Measurements from ENCODE around the gene MFSD11.
A peak's percentile ranks its signal among the peaks of the same experiment; 100 is the strongest.
"Not testable (repeated sequence)": the region's sequence is repeated elsewhere in the genome, so short reads cannot be mapped to it uniquely, and the experiment has no call there.

MFSD11 gene

DNA sequence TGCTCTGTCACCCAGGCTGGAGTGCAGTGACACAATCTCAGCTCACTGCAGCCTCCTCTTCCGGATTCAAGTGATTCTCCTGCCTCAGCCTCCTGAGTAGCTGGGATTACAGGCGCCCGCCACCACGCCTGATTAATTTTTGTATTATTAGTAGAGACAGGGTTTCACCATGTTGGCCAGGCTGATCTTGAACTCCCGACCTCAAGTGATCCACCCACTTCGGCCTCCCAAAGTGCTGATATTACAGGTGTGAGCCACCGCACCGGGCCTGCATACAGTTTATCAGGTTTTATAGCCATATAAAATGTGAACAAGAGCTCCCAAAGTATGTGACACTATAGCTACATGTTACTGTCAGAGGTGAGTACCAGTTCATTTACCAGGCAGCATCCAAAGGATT is 14.9 kb upstream of the MFSD11 start:
- not testable (repeated sequence) for H3K4me3 ChIP-seq (ENCODE audit: low read length); DNase-seq (ENCODE audit: low read depth, low spot score)

- DNase-seq (ENCODE audit: low read depth, low spot score), result no peak
- no peak overlapping the region for H3K4me3 ChIP-seq (ENCODE audit: low read length)
Measured at GRCh38 chr17:76723812-76724211, 14.1 kb upstream of the MFSD11 start.

GRCh38 chr17:76725580-76726230 is 12.2 kb upstream of the MFSD11 start:
- H3K4me3 ChIP-seq (ENCODE audit: low read length), result peak overlapping the region; percentile 84
- DNase-seq (ENCODE audit: low read depth, low spot score), result no peak

DNA sequence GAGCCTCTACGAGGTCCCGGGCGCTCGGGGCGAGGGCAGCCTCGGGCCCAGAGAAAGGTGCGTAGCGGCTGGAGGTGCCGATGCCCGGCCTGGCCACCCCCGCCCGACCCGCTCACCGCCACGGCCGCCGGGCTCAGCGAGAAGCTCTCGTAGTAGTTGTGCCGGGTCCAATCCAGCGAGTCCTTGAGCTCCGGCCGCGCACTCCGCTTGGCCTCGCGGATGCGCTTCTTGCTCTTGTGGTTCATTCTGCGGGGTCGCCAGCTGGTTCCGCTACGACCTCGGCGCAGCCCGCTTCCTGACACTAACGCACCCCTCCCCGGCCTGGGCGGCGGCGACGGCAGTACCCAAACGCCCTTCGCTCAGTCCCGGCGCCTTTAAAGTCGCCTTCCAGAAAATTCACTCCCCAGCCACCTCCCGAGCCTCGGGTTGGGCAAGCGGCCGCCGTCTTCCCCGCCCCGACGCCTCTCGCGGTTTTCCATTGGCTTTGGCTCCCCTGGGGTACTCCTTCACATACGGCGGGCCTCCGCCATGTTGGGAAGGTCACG is 11.6 kb upstream of the MFSD11 start, which contains the start of gene JMJD6:
Gene JMJD6 (minus strand): TSS at position 376 of the 545 bp plus-strand sequence. CDS start 131 bp downstream, at position 245.
- peak within 1 kb of the TSS; percentile 84 for H3K4me3 ChIP-seq (ENCODE audit: low read length)
- DNase-seq (ENCODE audit: low read depth, low spot score), result peak; percentile 97

DNA sequence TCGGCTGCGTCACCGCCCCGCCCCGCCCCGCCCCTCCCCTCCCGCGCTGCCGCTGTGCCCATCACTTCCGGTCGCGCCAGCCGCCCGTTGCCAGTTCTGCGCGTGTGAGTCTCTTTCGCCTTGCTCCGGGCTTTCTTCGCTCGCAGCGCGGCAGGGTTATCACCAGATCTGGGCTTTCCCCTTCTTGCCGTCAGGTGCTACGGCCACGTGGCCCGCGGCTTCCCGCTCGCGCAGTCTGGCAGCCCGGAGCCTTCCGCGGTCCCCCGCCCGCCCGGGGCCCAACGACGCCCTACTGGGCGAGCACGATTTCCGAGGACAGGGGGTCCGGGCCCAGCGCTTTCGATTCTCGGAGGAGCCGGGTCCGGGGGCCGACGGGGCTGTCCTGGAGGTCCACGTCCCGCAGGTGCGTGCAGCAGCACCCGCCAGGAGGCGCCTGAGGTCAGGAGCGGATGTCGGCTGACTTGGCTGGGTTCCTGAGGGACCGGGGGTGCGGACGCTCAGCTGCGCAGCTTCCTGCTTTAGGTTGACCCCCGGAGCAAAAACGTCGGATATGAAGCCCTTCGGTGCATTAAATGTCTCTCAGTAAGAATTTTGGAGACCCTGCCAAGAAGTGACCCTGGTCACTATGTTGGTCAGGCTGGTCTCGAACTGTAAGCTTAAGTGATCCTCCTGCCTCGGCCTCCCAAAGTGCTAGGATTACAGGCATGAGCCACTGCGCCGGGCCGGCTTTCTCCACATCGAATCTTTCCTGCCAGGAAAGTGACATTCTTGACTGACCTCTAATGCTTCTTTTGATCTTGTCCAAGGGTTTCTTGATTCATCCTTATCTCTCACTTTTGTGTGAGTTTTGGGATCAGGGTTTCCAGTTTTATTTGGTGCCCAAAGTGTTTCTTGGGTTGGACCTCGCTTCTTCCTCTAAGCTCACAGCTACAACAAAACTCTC is 10.9 kb upstream of the MFSD11 start, which contains the start of gene METTL23:
Gene METTL23 (plus strand): TSS at position 64 of the 943 bp plus-strand sequence. CDS start 2,872 bp downstream, outside the sequence.
- peak within 1 kb of the TSS; percentile 84 for H3K4me3 ChIP-seq (ENCODE audit: low read length)
- DNase-seq (ENCODE audit: low read depth, low spot score), result no peak

DNA sequence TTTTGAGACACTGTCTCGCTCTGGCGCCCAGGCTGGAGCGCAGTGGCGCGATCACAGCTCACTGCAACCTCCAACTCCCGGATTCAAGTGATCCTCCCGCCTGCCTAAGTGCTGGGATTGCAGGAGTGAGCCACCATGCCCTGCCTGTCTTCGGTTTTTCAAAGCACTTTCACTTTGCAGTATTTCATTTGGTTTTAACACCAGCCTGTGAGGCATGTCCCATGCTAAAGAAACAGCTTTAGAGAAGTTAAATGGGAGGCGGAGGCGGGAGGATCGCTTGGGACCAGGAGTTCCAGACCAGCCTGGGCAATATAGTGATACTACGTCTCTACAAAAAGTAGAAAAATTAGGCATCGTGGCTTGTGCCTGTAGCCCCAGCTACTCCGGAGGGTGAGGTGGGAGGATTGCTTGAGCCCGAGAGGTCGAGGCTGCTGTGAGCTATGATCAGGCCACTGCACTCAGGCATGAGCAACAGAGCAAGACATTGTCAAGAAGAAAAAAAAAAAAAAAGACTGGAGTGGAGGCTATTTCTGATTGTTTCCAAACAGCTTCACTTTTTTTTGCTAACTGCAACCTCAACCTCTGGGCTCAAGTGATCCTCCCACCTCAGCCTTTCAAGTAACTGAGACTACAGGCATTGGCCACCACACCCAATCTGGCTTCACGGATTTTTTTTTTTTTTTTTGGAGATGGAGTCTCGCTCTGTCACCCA is 10.0 kb upstream of the MFSD11 start:
- DNase-seq (ENCODE audit: low read depth, low spot score), result no peak

DNA sequence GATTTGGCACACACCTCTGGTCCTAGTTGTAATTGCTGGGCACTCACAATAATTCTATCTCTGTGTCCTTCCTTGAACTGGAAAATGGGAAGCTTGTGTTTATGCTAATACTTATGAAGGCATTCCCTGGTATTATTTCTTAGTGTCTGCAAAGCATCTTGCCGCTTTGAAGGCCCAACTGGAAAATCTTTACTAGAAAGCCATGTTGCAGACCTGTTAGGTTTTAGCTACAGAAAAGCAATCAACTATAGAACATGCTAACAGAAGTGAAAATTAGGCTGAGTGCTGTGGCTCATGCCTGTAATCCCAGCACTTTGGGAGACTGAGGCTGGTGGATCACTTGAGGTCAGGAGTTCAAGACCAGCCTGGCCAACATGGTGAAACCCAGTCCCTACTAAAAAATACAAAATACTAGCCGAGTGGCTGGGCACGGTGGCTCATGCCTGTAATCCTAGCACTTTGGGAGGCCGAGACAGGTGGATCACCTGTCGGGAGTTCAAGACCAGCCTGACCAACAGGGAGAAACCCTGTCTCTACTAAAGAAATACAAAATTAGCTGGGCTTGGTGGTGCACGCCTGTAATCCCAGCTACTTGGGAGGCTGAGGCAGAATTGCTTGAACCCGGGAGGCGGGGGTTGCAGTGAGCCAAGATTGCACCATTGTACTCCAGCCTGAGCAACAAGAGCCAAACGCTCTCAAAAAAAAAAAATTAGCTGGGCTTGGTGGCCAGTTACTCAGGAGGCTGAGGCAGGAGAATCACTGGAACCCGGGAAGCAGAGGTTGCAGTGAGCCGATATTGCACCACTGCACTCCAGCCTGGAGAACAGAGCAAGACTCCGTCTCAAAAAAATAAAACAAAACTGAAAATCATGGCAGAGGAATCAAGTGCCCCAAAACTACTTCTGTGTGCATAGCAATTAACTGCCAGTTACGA is 5.9 kb upstream of the MFSD11 start:
- not testable (repeated sequence) for H3K4me3 ChIP-seq (ENCODE audit: low read length); DNase-seq (ENCODE audit: low read depth, low spot score)

More for the DNA sequence above, 10.0 kb upstream of the MFSD11 start:
- H3K4me3 ChIP-seq (ENCODE audit: low read length), result peak overlapping the region; percentile 84

DNA sequence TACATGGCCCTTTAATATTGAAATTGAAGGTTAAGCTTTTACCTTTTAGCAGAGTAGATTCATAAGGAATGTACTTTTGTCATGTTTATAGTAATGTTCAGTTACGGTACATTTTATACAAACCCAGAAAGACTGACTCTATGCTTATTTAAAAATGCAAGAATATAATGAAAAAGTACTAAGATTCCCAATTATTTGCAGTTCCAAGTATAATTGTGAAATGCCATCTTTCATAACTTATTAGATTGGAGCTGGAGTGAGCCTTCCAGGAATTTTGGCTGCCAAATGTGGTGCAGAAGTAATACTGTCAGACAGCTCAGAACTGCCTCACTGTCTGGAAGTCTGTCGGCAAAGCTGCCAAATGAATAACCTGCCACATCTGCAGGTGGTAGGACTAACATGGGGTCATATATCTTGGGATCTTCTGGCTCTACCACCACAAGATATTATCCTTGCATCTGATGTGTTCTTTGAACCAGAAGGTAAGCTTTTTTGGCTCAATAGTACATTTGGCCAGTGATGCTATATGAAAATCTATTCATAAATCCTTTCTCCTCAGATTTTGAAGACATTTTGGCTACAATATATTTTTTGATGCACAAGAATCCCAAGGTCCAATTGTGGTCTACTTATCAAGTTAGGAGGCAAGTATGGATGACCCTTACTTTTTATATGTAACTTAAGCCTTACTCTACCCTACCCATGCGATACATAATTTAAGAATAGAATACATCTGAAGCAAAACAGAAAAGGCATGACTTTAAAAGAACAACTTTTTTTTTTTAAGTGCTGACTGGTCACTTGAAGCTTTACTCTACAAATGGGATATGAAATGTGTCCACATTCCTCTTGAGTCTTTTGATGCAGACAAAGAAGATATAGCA is 4.9 kb upstream of the MFSD11 start:
- no peak for DNase-seq (ENCODE audit: low read depth, low spot score)
- no peak overlapping the region for H3K4me3 ChIP-seq (ENCODE audit: low read length)

DNA sequence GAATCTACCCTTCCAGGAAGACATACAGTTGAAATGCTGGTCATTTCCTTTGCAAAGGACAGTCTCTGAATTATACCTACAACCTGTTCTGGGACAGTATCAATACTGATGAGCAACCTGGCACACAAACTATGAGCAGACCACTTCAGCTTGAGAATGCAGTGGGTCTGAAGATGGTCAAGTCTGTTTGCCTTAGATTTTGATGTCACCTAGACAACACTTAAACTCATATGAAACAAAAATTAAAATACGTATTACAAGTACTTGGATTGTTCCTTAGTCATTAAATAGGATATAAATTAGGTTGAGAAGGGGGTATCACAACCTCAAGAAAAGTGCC is 4.3 kb upstream of the MFSD11 start:
- no peak overlapping the region for H3K4me3 ChIP-seq (ENCODE audit: low read length)
- no peak for DNase-seq (ENCODE audit: low read depth, low spot score)

DNA sequence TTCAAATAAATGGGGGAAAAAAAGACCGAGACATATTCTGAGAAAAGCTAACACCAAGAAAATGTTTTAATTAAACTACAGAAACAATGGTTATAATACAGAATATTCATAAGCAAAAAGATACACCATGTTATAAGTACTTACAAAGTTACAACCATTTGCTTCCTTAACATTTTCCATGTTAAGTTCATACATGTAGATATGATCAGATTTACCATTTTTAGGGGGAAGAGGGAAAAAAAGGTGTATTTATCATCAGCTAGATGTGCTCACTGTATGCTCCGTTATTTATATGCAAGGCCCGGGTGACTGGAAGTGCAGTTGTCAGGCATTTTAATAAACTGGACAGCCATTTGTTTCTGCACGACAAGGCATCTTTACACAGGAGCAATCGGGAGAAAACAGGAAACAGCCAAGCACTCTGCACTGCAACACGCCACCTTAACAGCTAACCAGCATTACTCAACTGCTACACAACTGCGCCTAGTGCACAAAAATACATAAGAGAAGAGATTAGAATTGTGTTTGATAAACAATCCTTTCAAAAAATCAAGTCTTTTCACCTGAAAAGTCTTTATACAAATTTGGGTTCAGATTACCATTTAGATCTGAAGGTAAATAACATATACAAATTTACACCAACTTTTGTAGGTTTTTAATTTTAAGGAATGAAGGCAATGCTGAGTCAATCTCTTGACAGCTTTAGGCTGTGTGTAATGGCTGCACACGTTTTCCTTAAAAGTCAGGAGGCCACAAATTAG is 3.7 kb upstream of the MFSD11 start:
- H3K4me3 ChIP-seq (ENCODE audit: low read length), result peak overlapping the region; percentile 97
- DNase-seq (ENCODE audit: low read depth, low spot score), result no peak

GRCh38 chr17:76735006-76735405 is 2.9 kb upstream of the MFSD11 start:
- H3K4me3 ChIP-seq (ENCODE audit: low read length), result peak overlapping the region; percentile 97
- no peak for DNase-seq (ENCODE audit: low read depth, low spot score)

DNA sequence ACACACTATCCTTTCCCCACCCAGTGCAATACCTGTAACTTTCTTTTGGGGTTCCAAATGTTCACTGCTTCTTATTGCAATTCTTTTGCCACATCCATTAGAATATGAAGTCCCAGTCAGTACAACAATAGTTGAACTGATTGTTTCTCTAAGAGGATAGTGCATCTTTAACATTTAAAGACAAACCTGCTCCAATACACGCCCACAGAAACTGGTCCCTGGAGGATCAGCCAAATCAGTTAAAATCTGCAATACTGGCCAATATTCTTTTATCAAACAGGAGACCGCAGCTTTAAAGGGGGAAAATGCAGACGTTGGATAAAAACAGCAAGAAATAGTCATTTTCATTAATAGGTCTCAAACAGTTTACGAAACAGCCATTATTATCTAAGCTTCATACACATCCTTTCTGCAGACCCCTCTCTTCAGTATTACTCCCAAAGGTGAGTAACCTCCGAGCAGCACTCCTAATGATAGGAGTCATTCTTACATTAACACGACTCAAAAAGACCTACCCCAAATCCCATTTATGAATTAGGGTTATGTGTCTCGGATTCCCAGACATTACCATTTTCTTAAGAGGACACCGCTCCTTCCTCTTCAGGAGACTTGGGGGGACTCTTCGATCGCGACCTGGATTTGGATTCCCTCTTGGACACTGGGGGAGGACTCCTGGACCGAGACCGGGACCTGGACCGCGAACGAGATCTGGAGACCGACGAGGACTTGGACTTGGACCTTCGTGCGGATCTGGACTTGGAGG is 2.2 kb upstream of the MFSD11 start:
- H3K4me3 ChIP-seq (ENCODE audit: low read length), result peak overlapping the region; percentile 97
- DNase-seq (ENCODE audit: low read depth, low spot score), result no peak

DNA sequence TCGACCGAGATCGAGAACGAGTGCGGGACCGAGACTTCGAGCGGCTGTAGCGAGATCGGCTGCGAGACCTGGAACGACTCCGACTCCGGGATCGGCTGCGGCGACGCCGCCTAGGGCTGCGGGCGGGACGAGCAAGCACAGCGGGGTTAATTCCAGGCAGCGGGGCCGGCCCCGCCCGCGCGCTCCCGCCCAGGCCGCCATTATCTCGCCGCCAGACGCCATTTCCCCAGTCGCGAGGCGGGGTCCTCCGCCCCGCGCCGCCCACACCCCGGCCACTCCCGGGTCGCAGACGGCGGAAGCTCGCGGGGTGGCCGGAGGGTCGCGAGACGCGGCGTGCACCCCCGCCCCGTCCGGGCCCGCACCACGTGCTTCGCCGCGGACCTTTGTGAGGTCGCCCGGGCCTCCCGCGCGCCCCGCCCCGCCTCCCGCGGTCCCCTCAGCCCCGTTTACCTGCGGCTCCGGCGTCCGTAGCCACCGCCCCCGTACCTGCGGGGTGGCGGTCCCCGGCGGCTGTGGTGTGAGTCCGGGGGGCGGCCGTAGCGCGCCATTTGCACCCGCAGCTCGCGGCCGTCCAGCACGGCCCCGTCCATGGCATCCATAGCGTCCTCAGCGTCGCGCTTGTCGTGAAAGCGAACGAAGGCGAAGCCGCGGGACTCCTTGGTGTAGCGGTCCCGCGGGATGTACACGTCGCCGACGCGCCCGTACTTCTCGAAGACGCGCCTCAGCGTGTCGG is 1.4 kb upstream of the MFSD11 start:
- no peak for DNase-seq (ENCODE audit: low read depth, low spot score)
- peak overlapping the region; percentile 97 for H3K4me3 ChIP-seq (ENCODE audit: low read length)

DNA sequence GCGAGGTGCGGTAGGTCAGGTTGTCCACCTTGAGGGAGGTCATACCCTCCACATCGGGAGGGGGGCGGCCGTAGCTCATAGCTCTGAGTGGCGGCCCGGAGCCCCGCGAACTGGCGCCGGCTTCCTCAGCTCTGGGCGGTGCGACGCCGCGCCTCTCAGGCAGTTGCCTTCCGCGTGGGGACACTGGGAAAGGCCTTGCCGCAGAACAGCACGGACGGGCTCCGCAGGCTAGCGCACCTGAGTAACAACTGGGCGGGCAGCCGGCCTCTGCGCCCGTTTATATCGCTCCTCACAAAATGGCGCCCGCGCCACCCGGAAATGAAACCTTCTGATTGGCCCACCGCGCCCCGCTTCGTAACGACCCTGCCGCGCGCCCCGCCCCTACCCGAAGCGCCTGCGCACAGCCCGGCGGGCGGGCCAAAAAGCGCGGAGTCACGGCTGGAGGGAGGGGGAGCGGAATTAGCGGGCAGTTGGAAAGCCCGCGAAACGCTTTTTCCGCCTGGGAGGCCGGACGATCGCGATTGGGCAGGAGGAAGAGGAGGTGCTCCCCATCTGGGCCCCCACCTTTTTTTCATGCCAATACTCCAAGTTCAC is 740 bp upstream of the MFSD11 start, which contains the start of gene SRSF2:
Gene SRSF2 (minus strand): TSS at position 250 of the 594 bp plus-strand sequence. CDS start 171 bp downstream, at position 79.
- H3K4me3 ChIP-seq (ENCODE audit: low read length), result peak within 1 kb of the TSS; percentile 98
- peak; percentile 98 for DNase-seq (ENCODE audit: low read depth, low spot score)

- DNase-seq (ENCODE audit: low read depth, low spot score), result no peak
- peak overlapping the region; percentile 98 for H3K4me3 ChIP-seq (ENCODE audit: low read length)
Measured at GRCh38 chr17:76738468-76738850, 540 bp downstream of the MFSD11 start.
